MCF 10A (cell line): ENCODE data around the gene WWC1. TPM values are rescaled to one million over a fixed set of nuclear protein-coding genes. Genes with fewer than 3 reads are reported as not detected.

Source experiments
- BruUV-seq: library from RNA; stranded (reverse); fragments of 400-500 nt; replicated peaks from 2 replicates; lab custom pipeline; 2021; lab: Mats Ljungman, UMichigan
- CTCF ChIA-PET: fragments of 300-600 bp; sonication (Branson Sonifier 250); formaldehyde crosslinking; extraction: SDS; loops from one replicate; lab custom pipeline; 2021; ENCODE audit warnings: antibody characterized with exemption, inconsistent platforms; lab: Yijun Ruan, JAX
- POLR2A ChIA-PET: fragments of 300-600, 350-650 bp; sonication (Branson Sonifier 250); formaldehyde crosslinking; extraction: SDS; loops from one replicate; lab custom pipeline; 2020; ENCODE audit warnings: antibody characterized with exemption, inconsistent platforms; lab: Yijun Ruan, JAX
- DNase-seq: peaks from one replicate; pipeline ENCODE4 v3.0.0-alpha.2; 2018; ENCODE audit not compliant: unreplicated experiment
- H3K27ac Mint-ChIP-seq: one replicate; pipeline ENCODE4 v1.8.0; 2022; ENCODE audit warnings: mild to moderate bottlenecking, low read depth, mixed read lengths; ENCODE audit not compliant: unreplicated experiment
- H3K27me3 Mint-ChIP-seq: one replicate; pipeline ENCODE4 v1.8.0; 2022; ENCODE audit warnings: mixed read lengths; ENCODE audit not compliant: insufficient read depth, unreplicated experiment
- H3K36me3 Mint-ChIP-seq: one replicate; pipeline ENCODE4 v1.8.0; 2022; ENCODE audit warnings: mild to moderate bottlenecking, moderate library complexity, mixed read lengths; ENCODE audit not compliant: insufficient read depth, unreplicated experiment
- H3K4me1 Mint-ChIP-seq: one replicate; pipeline ENCODE4 v1.8.0; 2022; ENCODE audit warnings: mixed read lengths; ENCODE audit not compliant: insufficient read depth, unreplicated experiment
- H3K4me3 Mint-ChIP-seq: one replicate; pipeline ENCODE4 v1.8.0; 2022; ENCODE audit warnings: mild to moderate bottlenecking, moderate library complexity, mixed read lengths; ENCODE audit not compliant: unreplicated experiment
- H3K9me3 Mint-ChIP-seq: one replicate; pipeline ENCODE4 v1.8.0; 2022; ENCODE audit warnings: mixed read lengths; ENCODE audit not compliant: unreplicated experiment
- intact Hi-C: fragments of 100-400 bp; cut with micrococcal nuclease; formaldehyde crosslinking; loops from 2 replicates; pipeline ENCODE4 v1.14.1; 2022
- total RNA-seq: library from RNA; stranded (reverse); gene quantifications from 2 replicates; pipeline ENCODE4 v1.2.3, GENCODE V29; 2022
- TF ChIP-seq, protein P1 (sequence below): fragments of 200-600 bp; IDR thresholded peaks from one replicate; pipeline ENCODE4 v1.8.0; 2022; ENCODE audit warnings: antibody characterized with exemption, mild to moderate bottlenecking; ENCODE audit not compliant: unreplicated experiment

The WWC1 gene
- total RNA-seq, 1 experiment from 2014 or later: 47.0 TPM

DNA sequence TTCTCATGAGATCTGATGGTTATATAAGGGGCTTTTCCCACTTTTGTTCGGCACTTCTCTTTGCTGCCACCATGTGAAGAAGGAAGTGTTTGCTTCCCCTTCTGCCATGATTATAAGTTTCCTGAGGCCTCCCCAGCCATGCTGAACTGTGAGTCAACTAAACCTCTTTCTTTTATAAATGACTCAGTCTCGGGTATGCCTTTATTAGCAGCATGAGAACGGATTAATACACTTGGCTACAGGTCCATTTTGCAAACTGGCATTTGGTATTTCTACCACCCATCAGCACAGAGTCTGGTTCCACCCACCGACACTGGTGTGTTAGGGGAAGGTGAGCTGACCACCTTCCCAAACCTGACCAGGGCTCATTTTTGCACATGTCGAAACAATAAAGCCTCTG is 146.9 kb downstream of the WWC1 start:
- intact Hi-C loops: no loop called here
- Mint-ChIP-seq H3K4me3 (no peak overlapping the region), H3K27me3 (no peaks in the 10 kb centered on the region), H3K9me3 (no peaks in the 10 kb centered on the region), H3K27ac (no peak overlapping the region), H3K36me3 (peaks cover 61% of the 10 kb centered on the region), H3K4me1 (no peaks in the 10 kb centered on the region)
- TF ChIP-seq, protein P1, sequence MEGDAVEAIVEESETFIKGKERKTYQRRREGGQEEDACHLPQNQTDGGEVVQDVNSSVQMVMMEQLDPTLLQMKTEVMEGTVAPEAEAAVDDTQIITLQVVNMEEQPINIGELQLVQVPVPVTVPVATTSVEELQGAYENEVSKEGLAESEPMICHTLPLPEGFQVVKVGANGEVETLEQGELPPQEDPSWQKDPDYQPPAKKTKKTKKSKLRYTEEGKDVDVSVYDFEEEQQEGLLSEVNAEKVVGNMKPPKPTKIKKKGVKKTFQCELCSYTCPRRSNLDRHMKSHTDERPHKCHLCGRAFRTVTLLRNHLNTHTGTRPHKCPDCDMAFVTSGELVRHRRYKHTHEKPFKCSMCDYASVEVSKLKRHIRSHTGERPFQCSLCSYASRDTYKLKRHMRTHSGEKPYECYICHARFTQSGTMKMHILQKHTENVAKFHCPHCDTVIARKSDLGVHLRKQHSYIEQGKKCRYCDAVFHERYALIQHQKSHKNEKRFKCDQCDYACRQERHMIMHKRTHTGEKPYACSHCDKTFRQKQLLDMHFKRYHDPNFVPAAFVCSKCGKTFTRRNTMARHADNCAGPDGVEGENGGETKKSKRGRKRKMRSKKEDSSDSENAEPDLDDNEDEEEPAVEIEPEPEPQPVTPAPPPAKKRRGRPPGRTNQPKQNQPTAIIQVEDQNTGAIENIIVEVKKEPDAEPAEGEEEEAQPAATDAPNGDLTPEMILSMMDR: no peak
- no TSS peak for BruUV-seq
- ChIA-PET POLR2A (interaction anchor here (0.6 kb wide), 1 partner anchor 146 kb away, joined by 4 read pairs; no protein-coding TSS in a partner anchor), CTCF (interaction anchor here (0.6 to 1.3 kb wide), 3 partner anchors 24 to 864 kb away, joined by 3 to 4 read pairs (median 3); no protein-coding TSS in a partner anchor)
- DNase-seq: no peak

DNA sequence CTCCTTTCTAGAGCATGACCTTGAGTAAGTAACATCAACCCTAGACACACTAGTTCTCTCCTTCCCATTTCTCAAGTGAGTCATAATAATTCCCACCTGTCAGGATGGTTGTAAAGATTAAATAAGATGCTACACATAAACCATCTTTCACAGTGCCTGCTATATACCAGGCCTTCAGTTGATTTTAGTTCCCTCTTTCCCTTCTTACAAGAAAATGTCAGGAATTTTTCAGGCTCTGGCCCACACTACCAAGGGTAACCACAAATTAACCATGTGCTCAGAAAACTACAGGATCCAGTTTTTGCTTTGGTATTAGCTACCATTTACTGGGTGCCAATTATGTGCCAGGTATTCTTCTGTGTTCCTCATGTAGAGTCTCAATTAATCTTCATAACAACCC is 152.1 kb downstream of the WWC1 start:
- intact Hi-C loops: no loop called here
- H3K9me3 Mint-ChIP-seq: no peaks in the 10 kb centered on the region
- H3K36me3 Mint-ChIP-seq: peaks cover 62% of the 10 kb centered on the region
- TF ChIP-seq, protein P1: no peak
- no peaks in the 10 kb centered on the region for H3K27me3 Mint-ChIP-seq
- POLR2A ChIA-PET: no interaction called here
- CTCF ChIA-PET: interaction anchor here (0.7 to 1.0 kb wide), 3 partner anchors 20 to 90 kb away, joined by 3 to 4 read pairs (median 3); no protein-coding TSS in a partner anchor
- BruUV-seq: no TSS peak
- no peak overlapping the region for H3K4me3 Mint-ChIP-seq
- DNase-seq: no peak
- no peaks in the 10 kb centered on the region for H3K4me1 Mint-ChIP-seq
- H3K27ac Mint-ChIP-seq: no peak overlapping the region

DNA sequence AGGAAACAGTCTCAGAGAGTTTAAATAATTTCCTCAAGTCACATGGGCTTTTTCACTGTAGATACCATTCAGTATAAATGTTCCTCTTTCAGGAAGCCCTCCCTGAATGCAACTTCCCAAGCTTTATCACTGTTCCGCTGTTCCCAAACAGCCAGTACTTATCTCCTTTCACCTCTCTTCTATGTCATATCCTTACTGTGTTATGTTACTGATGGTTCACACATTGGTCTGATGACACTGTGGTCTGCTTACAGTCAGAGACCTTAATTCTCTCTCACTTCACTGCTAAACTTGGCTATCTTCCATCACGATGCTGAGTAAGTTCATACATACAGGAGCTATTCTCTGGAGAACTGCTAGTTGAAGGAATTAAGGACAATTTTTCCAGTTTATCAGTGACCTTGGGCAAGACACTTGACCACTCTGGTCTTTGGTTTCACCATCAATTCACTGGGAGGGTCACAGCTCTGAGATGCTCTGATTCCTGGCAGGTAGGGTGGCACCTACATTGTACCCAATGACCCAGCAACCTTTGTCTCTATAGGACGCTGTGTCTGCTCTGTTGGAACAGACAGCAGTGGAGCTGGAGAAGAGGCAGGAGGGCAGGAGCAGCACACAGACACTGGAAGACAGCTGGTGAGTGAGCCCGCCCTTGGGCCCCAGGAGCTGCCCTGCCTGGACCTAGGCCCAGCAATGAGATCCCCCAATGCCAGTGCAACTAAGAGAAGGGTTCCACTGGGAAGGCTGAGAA is 152.7 kb downstream of the WWC1 start:
- ChIA-PET CTCF (interaction anchor here (0.8 to 1.3 kb wide), 3 partner anchors 11 to 22 kb away, joined by 3 to 5 read pairs (median 3); no protein-coding TSS in a partner anchor), POLR2A (no interaction called here)
- no peaks in the 10 kb centered on the region for H3K9me3 Mint-ChIP-seq
- no peak overlapping the region for H3K27ac Mint-ChIP-seq
- TF ChIP-seq, protein P1: no peak
- DNase-seq: no peak
- H3K27me3 Mint-ChIP-seq: no peaks in the 10 kb centered on the region
- no peak overlapping the region for H3K4me3 Mint-ChIP-seq
- H3K36me3 Mint-ChIP-seq: peaks cover 62% of the 10 kb centered on the region
- no peaks in the 10 kb centered on the region for H3K4me1 Mint-ChIP-seq
- intact Hi-C loops: no loop called here
- BruUV-seq: no TSS peak

DNA sequence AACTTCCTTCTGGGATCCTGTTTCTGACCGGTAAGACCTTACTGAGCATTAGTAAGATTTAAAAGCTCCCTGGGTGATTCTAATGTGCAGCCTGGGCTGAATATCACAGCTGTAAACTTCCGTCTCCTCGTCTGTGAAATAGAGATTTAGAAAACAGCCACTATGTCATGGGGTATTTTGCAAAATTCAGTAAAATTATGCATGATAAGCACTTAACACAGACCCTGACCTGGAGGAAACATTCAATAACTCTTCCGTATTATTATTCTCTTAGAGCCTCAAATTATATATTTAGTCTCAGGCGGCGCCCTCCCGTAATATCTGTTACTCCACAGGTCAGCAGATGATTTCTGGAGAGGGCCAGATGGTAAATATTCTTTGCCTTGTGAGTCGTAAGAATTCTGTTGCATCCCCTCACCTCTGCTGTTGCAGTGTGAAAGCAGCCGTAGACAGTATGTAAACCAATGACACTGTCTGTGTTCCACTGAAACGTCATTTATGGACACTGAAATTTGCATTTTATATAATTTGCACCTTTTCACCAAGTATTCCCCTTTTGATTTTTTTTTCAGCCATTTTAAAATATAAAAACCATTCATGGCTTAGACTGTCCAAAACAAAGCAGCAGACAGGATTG is 155.7 kb downstream of the WWC1 start:
- no TSS peak for BruUV-seq

More for the DNA sequence above, 155.7 kb downstream of the WWC1 start:
- Mint-ChIP-seq H3K36me3 (peaks cover 69% of the 10 kb centered on the region), H3K27ac (peak overlapping the region; percentile 52), H3K4me3 (no peak overlapping the region), H3K27me3 (no peaks in the 10 kb centered on the region), H3K9me3 (no peaks in the 10 kb centered on the region), H3K4me1 (no peaks in the 10 kb centered on the region)
- ChIA-PET CTCF (interaction anchor here (0.6 kb wide), 2 partner anchors 15 to 155 kb away, joined by 3 read pairs; partner anchors contain the start of gene WWC1), POLR2A (no interaction called here)
- TF ChIP-seq, protein P1: no peak
- intact Hi-C loops: no loop called here
- DNase-seq: no peak
